Tibial nerve (tissue), 4 donors: ENCODE results near the gene UBE2H. TPM values are rescaled to one million over a fixed set of nuclear protein-coding genes. Genes with fewer than 3 reads are reported as not detected.
A peak's percentile ranks its signal among the peaks of the same experiment; 100 is the strongest.

Experiments used
- DNase-seq, 2 donors: peaks; one replicate each; pipeline ENCODE4 v3.0.0-alpha.2; 2019; ENCODE audit warnings: low spot score in 2 of 2
- H3K27ac ChIP-seq, 4 donors: fragments of 200-600 bp; sonication (generic) in 3 of 4; one replicate each; pipeline ENCODE4 v1.5.1; 2017 to 2019; ENCODE audit warnings: mild to moderate bottlenecking in 1 of 4
- H3K27me3 ChIP-seq, 2 donors: fragments of 200-600 bp; sonication (generic) in 1 of 2; one replicate each; pipeline versions ENCODE4 v1.5.1 to v1.6.0; 2017 to 2019
- H3K36me3 ChIP-seq, 3 donors: fragments of 200-600 bp; sonication (generic); one replicate each; pipeline ENCODE4 v1.5.1; 2018 to 2019
- H3K4me1 ChIP-seq, 4 donors: fragments of 200-600 bp; sonication (generic) in 3 of 4; one replicate each; pipeline ENCODE4 v1.5.1; 2017 to 2019
- H3K4me3 ChIP-seq, 4 donors: fragments of 200-600 bp; sonication (generic) in 3 of 4; one replicate each; pipeline ENCODE4 v1.5.1; 2017 to 2019; ENCODE audit warnings: mild to moderate bottlenecking in 1 of 4, moderate library complexity in 1 of 4
- H3K9me3 ChIP-seq, 4 donors: fragments of 200-600 bp; sonication (generic) in 3 of 4; one replicate each; pipeline ENCODE4 v1.5.1; 2017 to 2019
- CTCF ChIP-seq, 5 experiments: fragments of 200-600 bp in 3 of 5; fragments of 450-650 bp in 2 of 5; sonication (generic) in 3 of 5; IDR thresholded peaks; one replicate each; pipeline ENCODE4 v1.5.1; 2016 to 2019; ENCODE audit warnings: antibody characterized with exemption in 5 of 5, mild to moderate bottlenecking in 3 of 5, moderate library complexity in 2 of 5
- EP300 ChIP-seq, 2 donors: sonication (generic); formaldehyde crosslinking; IDR thresholded peaks; one replicate each; pipeline ENCODE4 v1.6.1; 2017; ENCODE audit warnings: antibody characterized with exemption in 2 of 2, mild to moderate bottlenecking in 1 of 2
- POLR2A ChIP-seq, 2 donors: fragments of 450-650 bp; IDR thresholded peaks; one replicate each; pipeline ENCODE4 v1.6.1; 2017; ENCODE audit warnings: antibody characterized with exemption in 2 of 2, mild to moderate bottlenecking in 2 of 2, moderate library complexity in 2 of 2
- WGBS, 2 donors: methylation state at CpG; one replicate each; pipeline ENCODE4 v1.1.5; 2018; 5-methylcytosine and 5-hydroxymethylcytosine counted together
- total RNA-seq, 4 donors: library from RNA; depleted of rRNA; stranded (reverse); fragments of >200 nt; gene quantifications; one replicate each; pipeline ENCODE4 v1.1.0, GENCODE V29; 2016

UBE2H gene
- total RNA-seq, 4 donors from 2014 or later = 69.6 to 92.3 (median 80.9) TPM

- WGBS, 2 donors = 80 to 86% methylated on average over 8 of the region's 8 CpGs
- DNase-seq = no peak
Measured at GRCh38 chr7:129830949-129831348, 121.8 kb downstream of the UBE2H start.

DNA sequence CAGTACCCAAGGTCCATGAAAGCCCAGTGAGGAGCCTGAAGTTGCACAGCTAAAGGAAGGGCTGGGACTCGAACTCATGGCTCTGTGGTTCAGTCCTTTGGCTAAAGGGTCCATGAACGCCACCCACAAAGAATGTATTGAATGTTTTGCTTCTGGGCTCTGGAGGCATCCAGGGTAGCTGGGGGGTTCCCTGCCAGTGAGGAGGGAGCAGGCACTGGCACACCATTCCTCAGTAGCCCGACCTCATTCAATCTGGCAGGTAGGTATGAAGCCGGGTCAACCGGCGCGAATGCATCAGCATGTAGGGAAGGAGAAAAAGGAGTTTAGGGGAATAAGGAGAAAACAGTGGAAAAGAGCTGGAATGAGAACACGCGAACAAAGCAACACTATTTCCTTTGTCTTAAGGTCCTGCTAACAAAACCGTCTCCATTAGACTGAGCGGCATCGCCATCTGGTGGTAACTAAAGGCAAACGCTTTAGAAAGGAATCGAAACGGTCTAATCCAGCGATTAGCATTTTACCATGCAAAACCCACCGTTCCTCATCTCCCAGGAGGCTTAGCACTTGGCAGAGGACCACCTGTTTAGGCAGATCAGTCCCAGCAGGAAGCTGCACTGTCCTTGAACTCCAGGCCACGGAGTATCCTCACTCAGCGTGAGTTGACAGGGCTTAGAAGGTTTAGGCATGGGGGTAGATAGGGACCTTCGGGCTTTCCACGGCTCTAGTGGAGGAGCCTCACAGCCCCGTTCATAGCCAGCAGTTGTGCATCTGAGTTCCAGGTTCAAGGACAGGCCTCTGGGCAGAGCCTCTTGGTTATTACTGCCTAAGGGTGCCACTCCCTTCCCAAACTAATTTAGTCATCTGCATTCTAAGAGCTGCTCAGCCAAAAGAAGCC lies 122.8 kb downstream of the UBE2H start:
- peaks cover 0 to 25% (median 0%) of the 10 kb centered on the region in 3 donors for H3K36me3 ChIP-seq
- 14 to 15% methylated on average over 22 of the region's 22 CpGs for WGBS, 2 donors
- peak overlapping the region in 3 of 4 donors; percentile 1 to 30 (median 24) for H3K4me3 ChIP-seq
- peaks cover 0 to 33% (median 25%) of the 10 kb centered on the region in 4 donors for H3K4me1 ChIP-seq
- H3K9me3 ChIP-seq = no peaks in the 10 kb centered on the region
- TF ChIP-seq POLR2A (IDR thresholded peaks at IDR 0.05) = no peak
- TF ChIP-seq EP300 (IDR thresholded peaks at IDR 0.05) = peak in 1 of 2 donors; percentile 64
- peak; percentile 68 to 83 (median 77) for TF ChIP-seq CTCF (IDR thresholded peaks at IDR 0.05)
- peak in 1 of 2 donors; percentile 70 for DNase-seq
- H3K27ac ChIP-seq = peak overlapping the region in 2 of 4 donors; percentile 71 to 79
- no peaks in the 10 kb centered on the region for H3K27me3 ChIP-seq

More at GRCh38 chr7:129830949-129831348, 121.8 kb downstream of the UBE2H start:
- H3K4me1 ChIP-seq = peaks cover 0 to 27% (median 21%) of the 10 kb centered on the region in 4 donors
- no peak overlapping the region for H3K4me3 ChIP-seq
- TF ChIP-seq POLR2A (IDR thresholded peaks at IDR 0.05) (no peak), EP300 (IDR thresholded peaks at IDR 0.05) (no peak), CTCF (IDR thresholded peaks at IDR 0.05) (no peak)
- H3K36me3 ChIP-seq = peaks cover 0 to 30% (median 0%) of the 10 kb centered on the region in 3 donors
- H3K9me3 ChIP-seq = no peaks in the 10 kb centered on the region
- peak overlapping the region in 3 of 4 donors; percentile 46 to 79 (median 71) for H3K27ac ChIP-seq
- no peaks in the 10 kb centered on the region for H3K27me3 ChIP-seq

GRCh38 chr7:129828989-129829736 lies 123.6 kb downstream of the UBE2H start:
- no peaks in the 10 kb centered on the region for H3K9me3 ChIP-seq
- TF ChIP-seq EP300 (IDR thresholded peaks at IDR 0.05) (no peak), CTCF (IDR thresholded peaks at IDR 0.05) (no peak), POLR2A (IDR thresholded peaks at IDR 0.05) (no peak)
- H3K36me3 ChIP-seq = peaks cover 0 to 19% (median 0%) of the 10 kb centered on the region in 3 donors
- H3K4me3 ChIP-seq = no peak overlapping the region
- no peaks in the 10 kb centered on the region for H3K27me3 ChIP-seq
- WGBS, 2 donors = 84 to 86% methylated on average over 11 to 12 of the region's 12 CpGs
- no peak for DNase-seq
- peak overlapping the region in 2 of 4 donors; percentile 71 to 79 for H3K27ac ChIP-seq
- peaks cover 0 to 40% (median 27%) of the 10 kb centered on the region in 4 donors for H3K4me1 ChIP-seq

DNA sequence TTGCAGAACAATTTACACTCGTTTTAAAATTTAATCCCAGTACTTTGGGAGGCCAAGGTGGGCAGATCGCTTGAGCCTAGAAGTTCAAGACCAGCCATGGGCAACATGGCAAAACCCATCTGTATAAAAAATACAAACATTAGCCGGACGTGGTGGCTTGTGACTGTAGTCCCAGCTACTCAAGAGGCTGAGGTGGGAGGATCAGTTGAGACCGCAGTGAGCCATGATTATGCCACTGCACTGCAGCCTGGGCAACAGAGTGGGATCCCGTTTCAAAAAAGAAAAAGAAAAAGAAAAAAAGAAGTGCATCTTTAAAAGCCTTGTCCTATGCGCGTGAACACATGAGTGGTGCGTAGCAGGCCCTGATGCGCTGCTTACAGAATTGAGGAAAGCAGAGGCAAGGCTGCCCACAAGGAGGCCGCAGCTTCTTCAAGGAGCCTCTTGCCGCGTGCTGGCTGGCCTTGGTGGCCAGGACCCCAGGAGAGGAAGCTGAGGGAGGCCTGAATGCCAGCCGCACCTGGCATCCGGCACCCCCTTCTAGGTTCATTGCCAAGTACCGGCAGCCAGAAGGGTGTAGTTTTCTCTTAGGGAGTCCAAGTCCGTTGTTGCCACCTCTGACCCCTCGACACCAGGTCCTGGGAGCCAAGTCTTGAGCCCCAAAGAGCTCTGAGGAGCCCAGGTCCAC lies 124.5 kb downstream of the UBE2H start:
- peaks cover 0 to 40% (median 27%) of the 10 kb centered on the region in 4 donors for H3K4me1 ChIP-seq
- no peak for DNase-seq
- H3K36me3 ChIP-seq = peaks cover 0 to 14% (median 0%) of the 10 kb centered on the region in 3 donors
- no peak overlapping the region for H3K27ac ChIP-seq
- H3K9me3 ChIP-seq = no peaks in the 10 kb centered on the region
- no peak for TF ChIP-seq POLR2A (IDR thresholded peaks at IDR 0.05)
- TF ChIP-seq EP300 (IDR thresholded peaks at IDR 0.05) = no peak
- TF ChIP-seq CTCF (IDR thresholded peaks at IDR 0.05) = no peak
- no peak overlapping the region for H3K4me3 ChIP-seq
- WGBS, 2 donors = 85 to 90% methylated on average over 14 to 18 of the region's 18 CpGs
- no peaks in the 10 kb centered on the region for H3K27me3 ChIP-seq
